WTC11 (cell line): ENCODE measurements around the gene HACD2. TPM values are rescaled to one million over a fixed set of nuclear protein-coding genes. Genes with fewer than 3 reads are reported as not detected.

Source experiments
- ATF3 ChIP-seq: sonication (generic); formaldehyde crosslinking; conservative IDR thresholded peaks from 2 replicates; pipeline ENCODE4 v1.8.1; 2022; ENCODE audit warnings: mild to moderate bottlenecking, missing genetic modification reagents
- E2F1 ChIP-seq: sonication (generic); formaldehyde crosslinking; IDR thresholded peaks from 2 replicates; pipeline ENCODE4 v1.8.0; 2022; ENCODE audit warnings: mild to moderate bottlenecking, missing genetic modification reagents
- ERG ChIP-seq: fragments of 250-450 bp; sonication (Bioruptor Pico); IDR thresholded peaks from 2 replicates; pipeline ENCODE4 v1.8.0; 2021; ENCODE audit warnings: mild to moderate bottlenecking
- ESRRA ChIP-seq: sonication (generic); formaldehyde crosslinking; IDR thresholded peaks from 2 replicates; pipeline ENCODE4 v1.8.1; 2022; ENCODE audit warnings: mild to moderate bottlenecking, missing genetic modification reagents, borderline replicate concordance
- GRHL2 ChIP-seq: fragments of 250-450 bp; sonication (Bioruptor Pico); IDR thresholded peaks from 2 replicates; pipeline ENCODE4 v1.8.0; 2022; ENCODE audit warnings: mild to moderate bottlenecking, moderate library complexity; ENCODE audit not compliant: insufficient replicate concordance, severe bottlenecking
- MAX ChIP-seq: sonication (generic); formaldehyde crosslinking; IDR thresholded peaks from 2 replicates; pipeline ENCODE4 v1.8.0; 2022; ENCODE audit warnings: mild to moderate bottlenecking, missing genetic modification reagents
- NR2C2 ChIP-seq: sonication (generic); formaldehyde crosslinking; IDR thresholded peaks from 2 replicates; pipeline ENCODE4 v1.8.0; 2022; ENCODE audit warnings: mild to moderate bottlenecking, missing genetic modification reagents
- TCF7 ChIP-seq: sonication (generic); formaldehyde crosslinking; IDR thresholded peaks from 2 replicates; pipeline ENCODE4 v1.8.0; 2022; ENCODE audit warnings: mild to moderate bottlenecking, low read depth, missing genetic modification reagents, moderate library complexity
- ZNF263 ChIP-seq: sonication (generic); formaldehyde crosslinking; IDR thresholded peaks from 2 replicates; pipeline ENCODE4 v1.8.1; 2022; ENCODE audit warnings: low read depth, mild to moderate bottlenecking, moderate library complexity, missing genetic modification reagents
- ZNF671 ChIP-seq: fragments of 250-450 bp; sonication (Bioruptor Pico); IDR thresholded peaks from 2 replicates; pipeline ENCODE4 v1.8.0; 2021; ENCODE audit warnings: mild to moderate bottlenecking
- total RNA-seq: library from RNA; stranded (reverse); gene quantifications from 3 replicates; pipeline ENCODE4 v1.2.3, GENCODE V29; 2021

HACD2 gene
- total RNA-seq, 1 experiment from 2014 or later = 26.1 TPM

GRCh38 chr3:123442125-123442524, 142.7 kb downstream of the HACD2 start (continued):
- no peak for TF ChIP-seq ESRRA (CRISPR knock-in tag)
- TF ChIP-seq GRHL2 = no peak
- no peak for TF ChIP-seq ZNF263 (CRISPR knock-in tag)
- no peak for TF ChIP-seq E2F1 (CRISPR knock-in tag)
- no peak for TF ChIP-seq ZNF671 (CRISPR knock-in tag)
- no peak for TF ChIP-seq NR2C2
- no peak for TF ChIP-seq ATF3 (CRISPR knock-in tag)
- no peak for TF ChIP-seq ERG (CRISPR knock-in tag)
- no peak for TF ChIP-seq TCF7 (CRISPR knock-in tag)
- TF ChIP-seq MAX (CRISPR knock-in tag) = no peak

Other genes with a start within 250 kb of the HACD2 start
- 23.5 to 28.6 TPM (median 26.8 TPM) in 3 replicates for gene ADCY5, start 136.0 kb downstream of the HACD2 start, total RNA-seq